Nephron (organoid): ENCODE measurements around the gene EGLN1.

Source experiments
- H3K27ac Mint-ChIP-seq, 3 experiments: 2 replicates each; pipeline ENCODE4 v1.8.0; 2020; ENCODE audit warnings: mixed read lengths in 3 of 3, mild to moderate bottlenecking in 2 of 3, moderate library complexity in 1 of 3
- H3K27me3 Mint-ChIP-seq: 2 replicates; pipeline ENCODE4 v1.8.0; 2021; ENCODE audit warnings: low read depth, mild to moderate bottlenecking, moderate library complexity, mixed read lengths
- H3K36me3 Mint-ChIP-seq: 2 replicates; pipeline ENCODE4 v1.8.0; 2020; ENCODE audit warnings: low read depth, mixed read lengths
- H3K4me1 Mint-ChIP-seq: 2 replicates; pipeline ENCODE4 v1.8.0; 2020; ENCODE audit warnings: mixed read lengths
- H3K4me3 Mint-ChIP-seq, 3 experiments: 2 replicates each; pipeline ENCODE4 v1.8.0; 2020; ENCODE audit warnings: mild to moderate bottlenecking in 3 of 3, mixed read lengths in 3 of 3, moderate library complexity in 2 of 3
- H3K9me3 Mint-ChIP-seq: 2 replicates; pipeline ENCODE4 v1.8.0; 2020; ENCODE audit warnings: mixed read lengths
- CTCF ChIP-seq, 3 experiments: fragments of 200-600 bp; sonication (generic); IDR thresholded peaks; one replicate each; pipeline ENCODE4 v1.5.0; 2021; ENCODE audit warnings: antibody characterized with exemption in 3 of 3; ENCODE audit not compliant: unreplicated experiment in 3 of 3

EGLN1 gene

GRCh38 chr1:231386466-231386865 lies 35.6 kb downstream of the EGLN1 start:
- H3K36me3 Mint-ChIP-seq, result peaks cover 6% of the 10 kb centered on the region
- no peaks in the 10 kb centered on the region for H3K9me3 Mint-ChIP-seq
- H3K4me1 Mint-ChIP-seq, result peaks cover 8% of the 10 kb centered on the region
- no peak overlapping the region for H3K4me3 Mint-ChIP-seq
- no peak for TF ChIP-seq CTCF (IDR thresholded peaks at IDR 0.05; ENCODE audit: unreplicated experiment in 3 of 3)
- H3K27ac Mint-ChIP-seq, result no peak overlapping the region
- H3K27me3 Mint-ChIP-seq, result no peaks in the 10 kb centered on the region

DNA sequence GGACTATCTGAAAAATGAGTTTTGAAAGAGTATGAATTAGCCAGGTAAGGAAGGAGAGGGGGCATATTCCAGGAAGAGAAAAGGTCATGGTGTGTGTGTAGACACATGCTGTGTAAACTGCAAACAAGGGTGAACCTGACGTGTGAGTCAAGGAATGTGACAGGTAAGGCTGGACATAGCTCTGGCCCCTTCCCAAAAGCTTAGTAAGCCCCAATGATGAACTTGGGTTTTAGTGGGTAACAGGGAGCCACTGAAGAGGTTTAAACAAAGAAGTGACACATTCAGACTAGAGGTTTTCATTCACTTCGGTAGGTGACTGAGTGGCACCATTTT lies 36.7 kb downstream of the EGLN1 start:
- Mint-ChIP-seq H3K4me3 (no peak overlapping the region), H3K27ac (no peak overlapping the region), H3K9me3 (no peaks in the 10 kb centered on the region), H3K4me1 (peaks cover 9% of the 10 kb centered on the region), H3K36me3 (peaks cover 6% of the 10 kb centered on the region), H3K27me3 (no peaks in the 10 kb centered on the region)
- TF ChIP-seq CTCF (IDR thresholded peaks at IDR 0.05; ENCODE audit: unreplicated experiment in 3 of 3), result no peak

- Mint-ChIP-seq H3K4me3 (no peak overlapping the region), H3K4me1 (peaks cover 9% of the 10 kb centered on the region), H3K27ac (no peak overlapping the region), H3K36me3 (peaks cover under 1% of the 10 kb centered on the region), H3K27me3 (no peaks in the 10 kb centered on the region), H3K9me3 (no peaks in the 10 kb centered on the region)
- no peak for TF ChIP-seq CTCF (IDR thresholded peaks at IDR 0.05; ENCODE audit: unreplicated experiment in 3 of 3)
Measured at GRCh38 chr1:231384696-231385415, 37.2 kb downstream of the EGLN1 start.

DNA sequence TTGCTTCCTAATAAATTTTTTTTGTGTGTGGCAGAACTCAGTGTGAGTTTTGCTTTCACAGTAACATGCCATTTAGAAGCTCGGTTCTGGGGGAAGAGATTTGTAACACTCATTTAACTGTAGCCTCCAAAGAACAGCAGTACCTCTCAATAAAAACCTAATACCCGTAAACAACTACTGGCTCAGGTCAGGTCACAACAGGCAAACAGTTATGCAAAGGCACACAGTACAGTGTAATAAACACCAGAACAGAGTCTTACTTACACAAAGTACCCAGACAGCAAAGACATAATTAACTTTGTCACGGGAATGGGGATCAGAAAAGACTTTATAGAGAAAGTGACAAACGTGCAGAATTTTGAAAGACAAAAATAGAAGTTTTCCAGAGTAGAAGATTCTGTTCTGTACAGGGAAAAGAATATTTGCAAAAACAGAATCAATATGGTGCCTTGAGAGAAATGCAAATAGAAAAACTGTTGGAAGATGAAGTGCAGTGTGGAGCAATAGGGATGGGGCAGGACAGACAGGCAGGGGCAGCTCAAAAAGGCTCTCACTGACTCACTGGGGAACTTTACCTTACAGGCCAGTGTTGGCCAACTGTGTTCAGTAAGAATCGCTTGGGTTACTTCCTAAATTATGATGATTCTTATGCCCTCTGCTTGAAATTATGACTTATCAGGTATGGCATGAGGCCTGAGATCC lies 38.8 kb downstream of the EGLN1 start:
- Mint-ChIP-seq H3K27me3 (no peaks in the 10 kb centered on the region), H3K27ac (no peak overlapping the region), H3K9me3 (no peaks in the 10 kb centered on the region), H3K4me3 (no peak overlapping the region), H3K4me1 (peaks cover 9% of the 10 kb centered on the region), H3K36me3 (no peaks in the 10 kb centered on the region)
- TF ChIP-seq CTCF (IDR thresholded peaks at IDR 0.05; ENCODE audit: unreplicated experiment in 3 of 3), result no peak

DNA sequence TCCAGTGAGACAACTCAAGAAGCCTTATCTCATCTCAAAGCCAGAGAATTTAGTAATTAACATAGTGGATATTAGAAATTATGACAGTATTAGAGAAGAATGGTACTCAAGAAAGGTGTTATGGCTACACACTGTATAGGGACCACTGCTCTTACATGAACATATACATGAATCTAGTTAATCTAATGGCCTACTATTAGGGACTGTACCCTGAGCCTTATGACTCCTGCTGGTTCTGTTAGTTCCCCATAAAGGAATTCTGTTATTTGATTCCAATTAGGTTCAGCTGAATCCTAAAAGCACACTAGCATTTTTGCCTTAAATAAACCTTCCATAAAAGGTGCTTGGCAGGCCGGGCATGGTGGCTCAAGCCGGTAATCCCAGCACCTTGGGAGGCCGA lies 39.7 kb downstream of the EGLN1 start:
- H3K36me3 Mint-ChIP-seq, result no peaks in the 10 kb centered on the region
- peak overlapping the region in 1 of 3 experiments; percentile 39 for H3K27ac Mint-ChIP-seq
- H3K27me3 Mint-ChIP-seq, result no peaks in the 10 kb centered on the region
- H3K4me3 Mint-ChIP-seq, result no peak overlapping the region
- peaks cover 9% of the 10 kb centered on the region for H3K4me1 Mint-ChIP-seq
- TF ChIP-seq CTCF (IDR thresholded peaks at IDR 0.05; ENCODE audit: unreplicated experiment in 3 of 3), result no peak
- H3K9me3 Mint-ChIP-seq, result no peaks in the 10 kb centered on the region

DNA sequence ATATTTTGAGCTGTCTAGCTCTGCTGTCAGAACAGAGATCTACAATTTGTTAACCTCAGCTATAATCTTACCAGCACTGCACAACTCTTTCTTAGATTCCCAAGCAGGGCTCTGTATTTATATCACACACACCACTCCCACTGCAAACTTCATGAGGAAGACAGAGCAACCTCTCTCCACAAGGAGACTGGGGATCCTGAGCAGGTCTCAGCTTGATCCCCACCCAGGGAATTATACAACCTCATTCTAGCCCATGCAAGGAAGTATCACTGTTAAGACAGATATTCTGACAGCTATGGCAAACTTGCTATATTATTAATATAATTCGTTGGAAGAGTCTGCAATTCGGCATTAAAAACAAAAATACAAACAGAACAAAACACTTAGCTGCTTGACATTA lies 40.4 kb downstream of the EGLN1 start:
- H3K9me3 Mint-ChIP-seq, result no peaks in the 10 kb centered on the region
- H3K27me3 Mint-ChIP-seq, result no peaks in the 10 kb centered on the region
- H3K4me3 Mint-ChIP-seq, result no peak overlapping the region
- TF ChIP-seq CTCF (IDR thresholded peaks at IDR 0.05; ENCODE audit: unreplicated experiment in 3 of 3), result no peak
- H3K27ac Mint-ChIP-seq, result peak overlapping the region; percentile 11 to 39 (median 34)
- H3K36me3 Mint-ChIP-seq, result no peaks in the 10 kb centered on the region
- H3K4me1 Mint-ChIP-seq, result peaks cover 9% of the 10 kb centered on the region
